CD4-positive, CD25-positive, alpha-beta regulatory T cell (primary cell): ENCODE results near the gene RIN2. TPM values are rescaled to one million over a fixed set of nuclear protein-coding genes. Genes with fewer than 3 reads are reported as not detected.
A peak's percentile ranks its signal among the peaks of the same experiment; 100 is the strongest.
"Not testable (repeated sequence)": the region's sequence is repeated elsewhere in the genome, so short reads cannot be mapped to it uniquely, and the experiment has no call there.

ENCODE experiments used
- ATAC-seq, 2 donors: fragments of 150-1000 bp; cut with Tn5 transposase; one replicate each; pipeline ENCODE4 v1.10.0; 2021; ENCODE audit warnings: low read depth in 2 of 2, moderate number of reproducible peaks in 2 of 2, moderate library complexity in 1 of 2
- DNase-seq, 3 donors: peaks; one replicate each; pipeline versions ENCODE4 v3.0.0 to v3.0.0-alpha.2; 2012 to 2022; ENCODE audit warnings: mixed read lengths in 1 of 3
- H3K27ac ChIP-seq: one replicate; pipeline ENCODE4 v1.7.0; 2013; ENCODE audit warnings: mild to moderate bottlenecking, low read length; ENCODE audit not compliant: insufficient read depth, poor library complexity, severe bottlenecking
- H3K27me3 ChIP-seq: one replicate; pipeline ENCODE4 v1.7.0; 2013; ENCODE audit warnings: low read length; ENCODE audit not compliant: control insufficient read depth, insufficient read depth
- H3K36me3 ChIP-seq: one replicate; pipeline ENCODE4 v1.7.0; 2013; ENCODE audit warnings: mild to moderate bottlenecking, low read length, moderate library complexity; ENCODE audit not compliant: control insufficient read depth, insufficient read depth
- H3K4me1 ChIP-seq: 2 replicates; pipeline ENCODE4 v1.7.0; 2013; ENCODE audit warnings: mild to moderate bottlenecking, low read length; ENCODE audit not compliant: insufficient read depth, control insufficient read depth, poor library complexity, severe bottlenecking
- H3K4me3 ChIP-seq: one replicate; pipeline ENCODE4 v1.7.0; 2013; ENCODE audit warnings: low read depth, mild to moderate bottlenecking, low read length, moderate library complexity
- H3K9me3 ChIP-seq, 2 experiments: 1 replicate in 1 of 2; 2 replicates in 1 of 2; pipeline ENCODE4 v1.7.0; 2013; ENCODE audit warnings: low read length in 2 of 2, mild to moderate bottlenecking in 1 of 2, moderate library complexity in 1 of 2; ENCODE audit not compliant: control insufficient read depth in 2 of 2
- H3K27ac Mint-ChIP-seq, 3 donors: one replicate each; pipeline ENCODE4 v1.8.0; 2020 to 2022; ENCODE audit warnings: mild to moderate bottlenecking in 3 of 3, mixed read lengths in 3 of 3, moderate library complexity in 2 of 3
- H3K27me3 Mint-ChIP-seq: one replicate; pipeline ENCODE4 v1.8.0; 2022; ENCODE audit warnings: mild to moderate bottlenecking, mixed read lengths
- H3K36me3 Mint-ChIP-seq: one replicate; pipeline ENCODE4 v1.8.0; 2020; ENCODE audit warnings: mixed read lengths
- H3K4me1 Mint-ChIP-seq, 4 donors: one replicate each; pipeline ENCODE4 v1.8.0; 2020 to 2022; ENCODE audit warnings: mixed read lengths in 4 of 4, mild to moderate bottlenecking in 1 of 4
- H3K4me3 Mint-ChIP-seq, 4 donors: one replicate each; pipeline ENCODE4 v1.8.0; 2020 to 2022; ENCODE audit warnings: mild to moderate bottlenecking in 4 of 4, mixed read lengths in 4 of 4, moderate library complexity in 3 of 4
- H3K9me3 Mint-ChIP-seq, 7 donors: one replicate each; pipeline ENCODE4 v1.8.0; 2020 to 2022; ENCODE audit warnings: mixed read lengths in 7 of 7, mild to moderate bottlenecking in 3 of 7, moderate library complexity in 2 of 7
- polyA plus RNA-seq, 4 donors: library from polyadenylated mRNA; unstranded; fragments of 300-500 nt; fragmentation: Illumina TruSeq; gene quantifications; one replicate each; pipeline ENCODE4 v1.2.3, GENCODE V29; 2021
- total RNA-seq: library from RNA; stranded (reverse); gene quantifications from one replicate; pipeline ENCODE4 v1.2.3, GENCODE V29; 2022

The RIN2 gene
- total and polyA plus RNA-seq, 5 donors from 2014 or later: 0.57 TPM; not detected in 4

GRCh38 chr20:19749618-19750071, 8.4 kb upstream of the RIN2 start:
- Histone ChIP-seq H3K9me3 (no peaks in the 10 kb centered on the region), H3K27ac (no peak overlapping the region), H3K36me3 (no peaks in the 10 kb centered on the region), H3K4me1 (no peaks in the 10 kb centered on the region), H3K27me3 (no peaks in the 10 kb centered on the region), H3K4me3 (no peak overlapping the region)
- Mint-ChIP-seq H3K4me1 (no peaks in the 10 kb centered on the region), H3K36me3 (no peaks in the 10 kb centered on the region), H3K27ac (no peak overlapping the region), H3K9me3 (peaks cover 0 to 8% (median 1%) of the 10 kb centered on the region in 7 donors), H3K4me3 (no peak overlapping the region), H3K27me3 (peaks cover 4% of the 10 kb centered on the region)
- DNase-seq (no peak), ATAC-seq (no peak)

- DNase-seq (no peak), ATAC-seq (no peak)
- H3K36me3 ChIP-seq: no peaks in the 10 kb centered on the region
- peaks cover 4% of the 10 kb centered on the region for H3K27me3 Mint-ChIP-seq
- no peak overlapping the region for H3K4me3 Mint-ChIP-seq
- H3K4me1 Mint-ChIP-seq: no peaks in the 10 kb centered on the region
- H3K27ac Mint-ChIP-seq: no peak overlapping the region
- H3K4me1 ChIP-seq: no peaks in the 10 kb centered on the region
- no peaks in the 10 kb centered on the region for H3K9me3 ChIP-seq
- no peak overlapping the region for H3K27ac ChIP-seq
- peaks cover 0 to 7% (median 1%) of the 10 kb centered on the region in 7 donors for H3K9me3 Mint-ChIP-seq
- no peaks in the 10 kb centered on the region for H3K36me3 Mint-ChIP-seq
- no peaks in the 10 kb centered on the region for H3K27me3 ChIP-seq
- no peak overlapping the region for H3K4me3 ChIP-seq
These were observed 7.9 kb upstream of the RIN2 start for GRCh38 chr20:19750101-19750606.

GRCh38 chr20:19750907-19751636, 7.0 kb upstream of the RIN2 start:
- no peak overlapping the region for H3K27ac ChIP-seq
- H3K36me3 ChIP-seq: no peaks in the 10 kb centered on the region
- no peak overlapping the region for H3K4me3 Mint-ChIP-seq
- H3K4me1 ChIP-seq: no peaks in the 10 kb centered on the region
- H3K27me3 ChIP-seq: no peaks in the 10 kb centered on the region
- H3K27ac Mint-ChIP-seq: no peak overlapping the region
- no peaks in the 10 kb centered on the region for H3K27me3 Mint-ChIP-seq
- no peaks in the 10 kb centered on the region for H3K4me1 Mint-ChIP-seq
- no peak overlapping the region for H3K4me3 ChIP-seq
- no peak for DNase-seq
- no peaks in the 10 kb centered on the region for H3K36me3 Mint-ChIP-seq
- H3K9me3 Mint-ChIP-seq: peaks cover 0 to 2% (median 1%) of the 10 kb centered on the region in 7 donors
- no peaks in the 10 kb centered on the region for H3K9me3 ChIP-seq
- no peak for ATAC-seq

- H3K4me1 ChIP-seq, DNase-seq, H3K9me3 Mint-ChIP-seq, H3K27me3 ChIP-seq, H3K27ac ChIP-seq, H3K27ac Mint-ChIP-seq, H3K36me3 Mint-ChIP-seq, H3K4me3 Mint-ChIP-seq, H3K4me3 ChIP-seq, H3K4me1 Mint-ChIP-seq, H3K36me3 ChIP-seq, H3K9me3 ChIP-seq, ATAC-seq: not testable (repeated sequence)
- H3K27me3 Mint-ChIP-seq: peaks cover 12% of the 10 kb centered on the region
These were observed 3.9 kb upstream of the RIN2 start for GRCh38 chr20:19754201-19754600.

GRCh38 chr20:19756761-19757486, 1.1 kb upstream of the RIN2 start:
- peaks cover 29% of the 10 kb centered on the region for H3K27me3 Mint-ChIP-seq
- H3K9me3 ChIP-seq: no peaks in the 10 kb centered on the region
- DNase-seq: no peak

GRCh38 chr20:19757487-19758132, 448 bp upstream of the RIN2 start:
- Histone ChIP-seq H3K9me3 (no peaks in the 10 kb centered on the region), H3K27ac (no peak overlapping the region), H3K27me3 (peaks cover 7% of the 10 kb centered on the region), H3K36me3 (no peaks in the 10 kb centered on the region), H3K4me1 (no peaks in the 10 kb centered on the region), H3K4me3 (no peak overlapping the region)
- DNase-seq (no peak), ATAC-seq (peak in 1 of 2 donors; percentile 37)
- H3K27ac Mint-ChIP-seq: no peak overlapping the region
- H3K4me3 Mint-ChIP-seq: no peak overlapping the region
- peaks cover 0 to 5% (median 0%) of the 10 kb centered on the region in 7 donors for H3K9me3 Mint-ChIP-seq
- peaks cover 31% of the 10 kb centered on the region for H3K27me3 Mint-ChIP-seq
- H3K36me3 Mint-ChIP-seq: no peaks in the 10 kb centered on the region
- no peaks in the 10 kb centered on the region for H3K4me1 Mint-ChIP-seq

More at GRCh38 chr20:19756761-19757486, 1.1 kb upstream of the RIN2 start:
- Histone ChIP-seq H3K4me1 (no peaks in the 10 kb centered on the region), H3K36me3 (no peaks in the 10 kb centered on the region), H3K27me3 (peaks cover 7% of the 10 kb centered on the region), H3K4me3 (no peak overlapping the region), H3K27ac (no peak overlapping the region)
- no peaks in the 10 kb centered on the region for H3K36me3 Mint-ChIP-seq
- no peaks in the 10 kb centered on the region for H3K4me1 Mint-ChIP-seq
- ATAC-seq: no peak
- H3K4me3 Mint-ChIP-seq: no peak overlapping the region
- peaks cover 0 to 3% (median 0%) of the 10 kb centered on the region in 7 donors for H3K9me3 Mint-ChIP-seq
- H3K27ac Mint-ChIP-seq: no peak overlapping the region

- Histone ChIP-seq H3K4me1 (no peaks in the 10 kb centered on the region), H3K27ac (no peak overlapping the region), H3K36me3 (no peaks in the 10 kb centered on the region), H3K4me3 (no peak overlapping the region), H3K27me3 (peaks cover 7% of the 10 kb centered on the region), H3K9me3 (no peaks in the 10 kb centered on the region)
- H3K9me3 Mint-ChIP-seq: peaks cover 0 to 5% (median 1%) of the 10 kb centered on the region in 7 donors
- DNase-seq (no peak), ATAC-seq (no peak)
- H3K36me3 Mint-ChIP-seq: no peaks in the 10 kb centered on the region
- H3K27me3 Mint-ChIP-seq: peaks cover 31% of the 10 kb centered on the region
- no peak overlapping the region for H3K27ac Mint-ChIP-seq
- H3K4me3 Mint-ChIP-seq: no peak overlapping the region
- no peaks in the 10 kb centered on the region for H3K4me1 Mint-ChIP-seq
These were observed 658 bp downstream of the RIN2 start for GRCh38 chr20:19758501-19759331.
